Renal cortical epithelial cell (primary cell): ENCODE data around the gene SRL. TPM values are rescaled to one million over a fixed set of nuclear protein-coding genes. Genes with fewer than 3 reads are reported as not detected.
"Not testable (repeated sequence)": the region's sequence is repeated elsewhere in the genome, so short reads cannot be mapped to it uniquely, and the experiment has no call there.

Experiments used
- DNase-seq: peaks from one replicate; pipeline ENCODE4 v3.0.0-alpha.2; 2011; ENCODE audit warnings: low read depth
- total RNA-seq: library from RNA; depleted of rRNA; stranded (reverse); fragments of >200 nt; gene quantifications from 2 replicates; pipeline ENCODE4 v1.2.3, GENCODE V29; 2014

Gene SRL
- total RNA-seq, 1 donor from 2014 or later, result 0.20 TPM

- DNase-seq, result no peak
Measured at GRCh38 chr16:4166821-4167220, 75.1 kb downstream of the SRL start.

- peak; percentile 9 for DNase-seq
Measured at GRCh38 chr16:4160658-4161430, 81.0 kb downstream of the SRL start.

- no peak for DNase-seq
Measured at GRCh38 chr16:4159726-4160125, 82.2 kb downstream of the SRL start.

- no peak for DNase-seq
Measured at GRCh38 chr16:4158143-4159093, 83.5 kb downstream of the SRL start.

- no peak for DNase-seq
Measured at GRCh38 chr16:4157376-4157825, 84.5 kb downstream of the SRL start.

GRCh38 chr16:4156503-4156902, 85.4 kb downstream of the SRL start:
- DNase-seq, result not testable (repeated sequence)

- not testable (repeated sequence) for DNase-seq
Measured at GRCh38 chr16:4153364-4153763, 88.5 kb downstream of the SRL start.

GRCh38 chr16:4152267-4152666, 89.6 kb downstream of the SRL start:
- no peak for DNase-seq

GRCh38 chr16:4147236-4147635, 94.6 kb downstream of the SRL start:
- DNase-seq, result no peak

GRCh38 chr16:4142268-4142667, 99.6 kb downstream of the SRL start:
- DNase-seq, result no peak

GRCh38 chr16:4141604-4142003, 100.3 kb downstream of the SRL start:
- no peak for DNase-seq

- DNase-seq, result peak; percentile 43
Measured at GRCh38 chr16:4140652-4141051, 101.2 kb downstream of the SRL start.

GRCh38 chr16:4139968-4140367, 101.9 kb downstream of the SRL start:
- no peak for DNase-seq

Other genes starting within 250 kb of the SRL start
- 7.1 and 20.2 TPM in 2 replicates for gene ADCY9, start 125.6 kb downstream of the SRL start, total RNA-seq
- 1.2 and 2.0 TPM in 2 replicates for gene TFAP4, start 30.9 kb upstream of the SRL start, total RNA-seq
- 3.6 and 13.5 TPM in 2 replicates for gene GLIS2, start 74.0 kb upstream of the SRL start, total RNA-seq
- 9.1 and 37.0 TPM in 2 replicates for gene PAM16, start 109.2 kb upstream of the SRL start, total RNA-seq
- gene VASN, start 129.8 kb upstream of the SRL start, total RNA-seq, result 10.6 and 47.0 TPM in 2 replicates
- gene CORO7, start 174.5 kb upstream of the SRL start, total RNA-seq, result 25.1 and 35.4 TPM in 2 replicates
- gene DNAJA3, start 183.8 kb upstream of the SRL start, total RNA-seq, result 52.4 and 62.3 TPM in 2 replicates
- 49.8 and 121 TPM in 2 replicates for gene NMRAL1, start 232.5 kb upstream of the SRL start, total RNA-seq
- 71.0 and 97.9 TPM in 2 replicates for gene HMOX2, start 234.3 kb upstream of the SRL start, total RNA-seq